Epithelial cell of prostate (primary cell): ENCODE data around the gene INPP4B.
A peak's percentile ranks its signal among the peaks of the same experiment; 100 is the strongest.
"Not testable (repeated sequence)": the region's sequence is repeated elsewhere in the genome, so short reads cannot be mapped to it uniquely, and the experiment has no call there.

ENCODE experiments used
- DNase-seq: peaks from one replicate; pipeline ENCODE4 v3.0.0-alpha.2; 2011; ENCODE audit warnings: low read depth, low spot score
- H3K27ac ChIP-seq: fragments of 450-650 bp; 2 replicates; pipeline ENCODE4 v1.5.1; 2017; ENCODE audit warnings: mild to moderate bottlenecking

INPP4B gene

DNA sequence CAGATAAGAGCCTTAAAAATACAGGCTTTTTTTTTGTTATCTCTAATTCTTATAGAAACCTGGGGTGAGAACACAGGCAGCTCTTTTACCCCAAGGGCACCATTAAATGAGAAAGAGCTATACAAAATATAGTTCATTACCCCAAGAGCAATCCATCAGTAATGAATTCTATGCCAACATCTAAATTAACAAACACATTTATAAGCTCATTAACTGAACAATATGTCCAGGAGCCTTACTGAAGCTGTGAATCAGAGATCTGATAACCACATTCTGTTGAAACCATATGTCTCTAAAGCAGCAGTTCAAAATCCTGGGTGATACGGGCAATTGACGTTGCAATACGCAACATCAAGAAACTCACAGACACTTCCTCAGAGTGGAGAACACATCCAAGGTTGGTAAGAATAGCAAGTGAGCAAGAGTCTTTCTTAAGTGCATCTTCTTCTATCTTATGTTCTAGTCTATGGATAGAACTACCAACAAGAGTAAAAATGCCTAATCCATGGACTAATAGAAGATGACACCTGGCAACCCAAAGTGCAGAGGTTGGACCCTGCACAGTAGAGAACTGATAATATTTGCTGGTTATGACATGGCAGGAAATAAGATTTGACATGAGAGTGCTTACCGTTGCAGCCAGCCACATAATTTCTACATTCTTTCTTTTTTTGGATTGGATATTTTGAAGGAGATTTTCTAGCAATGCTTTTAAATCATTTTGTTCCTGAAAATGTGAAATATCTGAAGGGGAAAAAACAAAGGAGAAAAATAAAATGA lies 760.4 kb downstream of the INPP4B start:
- no peak for DNase-seq
- no peak overlapping the region for H3K27ac ChIP-seq

DNA sequence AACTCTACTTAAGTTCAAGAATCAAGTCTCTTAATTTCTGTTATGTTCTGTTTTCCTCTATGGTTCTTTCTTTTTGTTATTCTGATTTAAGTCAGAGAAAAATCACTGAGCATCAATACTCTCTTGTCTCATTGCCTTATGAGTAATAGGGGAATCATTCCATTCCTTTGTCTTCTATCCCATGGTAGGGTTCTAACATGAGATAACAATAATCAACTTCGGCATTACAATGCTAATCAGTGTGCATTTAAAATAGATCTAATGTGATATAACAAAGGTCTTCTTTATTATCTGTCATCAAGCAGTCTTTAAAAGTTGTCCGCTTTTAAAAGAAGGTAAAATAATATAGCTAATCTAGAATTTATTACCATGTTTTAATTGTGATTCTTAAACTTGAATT lies 762.8 kb downstream of the INPP4B start:
- DNase-seq = no peak
- H3K27ac ChIP-seq = no peak overlapping the region

DNA sequence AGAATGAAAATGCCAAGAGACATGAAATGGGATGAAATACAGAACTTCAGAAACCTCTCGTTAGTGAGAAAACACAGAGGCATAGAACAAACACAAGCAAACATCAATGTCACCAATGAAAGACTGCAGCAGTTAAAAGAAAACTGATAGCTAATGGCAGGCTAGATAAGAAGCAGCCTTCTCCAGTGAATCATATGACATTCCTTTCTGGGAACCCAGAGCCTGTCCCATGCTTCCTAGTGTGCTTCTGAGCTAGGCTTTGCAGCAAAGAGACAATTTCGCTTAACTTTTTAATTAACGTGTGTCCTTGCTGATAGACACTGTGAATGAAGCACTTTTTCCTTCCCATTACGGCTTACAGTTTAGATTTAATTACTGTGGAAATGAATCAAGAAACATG lies 765.1 kb downstream of the INPP4B start:
- DNase-seq = no peak
- H3K27ac ChIP-seq = no peak overlapping the region

DNA sequence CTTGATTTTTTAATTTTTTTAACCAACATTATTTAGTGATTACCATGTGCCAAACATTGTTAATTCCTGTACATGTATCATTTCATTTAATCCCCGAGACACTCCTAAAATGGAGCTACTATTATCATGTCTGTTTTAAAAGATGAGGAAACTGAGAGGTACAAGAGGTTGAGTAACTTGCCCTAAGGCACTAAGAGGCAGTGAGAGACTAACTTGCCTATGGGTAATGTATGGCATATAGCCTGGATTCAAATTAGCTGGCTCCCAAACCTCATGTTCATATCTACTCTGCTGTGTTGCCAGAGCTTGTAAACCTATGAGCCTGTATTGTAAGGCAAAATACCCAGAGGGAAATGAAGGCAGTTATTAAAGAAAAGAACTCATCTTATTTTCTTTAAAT lies 766.1 kb downstream of the INPP4B start:
- no peak overlapping the region for H3K27ac ChIP-seq
- DNase-seq = no peak

DNA sequence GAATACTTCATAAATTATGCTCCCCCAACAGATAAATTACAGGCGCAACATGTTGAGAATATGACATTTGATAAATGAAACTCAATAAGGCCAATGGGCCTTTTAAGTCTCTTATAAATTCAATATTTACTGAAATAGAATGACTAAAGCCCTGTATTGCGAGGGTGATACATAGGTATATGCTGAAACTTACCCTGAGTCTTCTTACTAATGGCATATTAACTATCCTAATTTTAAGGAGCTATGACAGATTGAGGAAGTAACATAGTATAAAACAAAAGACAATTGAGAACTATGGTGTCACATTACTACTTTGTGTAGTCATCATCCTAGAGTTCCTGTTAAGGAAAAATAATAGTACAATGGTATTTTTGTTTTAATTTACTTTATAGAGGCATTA lies 769.1 kb downstream of the INPP4B start:
- peak overlapping the region; percentile 35 for H3K27ac ChIP-seq
- no peak for DNase-seq

DNA sequence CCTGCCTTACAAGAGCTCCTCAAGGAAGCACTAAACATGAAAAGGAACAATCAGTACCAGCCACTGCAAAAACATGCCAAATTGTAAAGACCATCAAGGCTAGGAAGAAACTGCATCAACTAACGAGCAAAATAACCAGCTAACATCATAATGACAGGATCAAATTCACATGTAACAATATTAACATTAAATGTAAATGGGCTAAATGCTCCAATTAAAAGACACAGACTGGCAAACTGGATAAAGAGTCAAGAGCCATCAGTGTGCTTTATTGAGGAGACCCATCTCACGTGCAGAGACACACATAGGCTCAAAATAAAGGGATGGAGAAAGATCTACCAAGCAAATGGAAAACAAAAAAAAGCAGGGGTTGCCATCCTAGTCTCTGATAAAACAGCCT lies 777.8 kb downstream of the INPP4B start:
- DNase-seq, H3K27ac ChIP-seq: not testable (repeated sequence)

DNA sequence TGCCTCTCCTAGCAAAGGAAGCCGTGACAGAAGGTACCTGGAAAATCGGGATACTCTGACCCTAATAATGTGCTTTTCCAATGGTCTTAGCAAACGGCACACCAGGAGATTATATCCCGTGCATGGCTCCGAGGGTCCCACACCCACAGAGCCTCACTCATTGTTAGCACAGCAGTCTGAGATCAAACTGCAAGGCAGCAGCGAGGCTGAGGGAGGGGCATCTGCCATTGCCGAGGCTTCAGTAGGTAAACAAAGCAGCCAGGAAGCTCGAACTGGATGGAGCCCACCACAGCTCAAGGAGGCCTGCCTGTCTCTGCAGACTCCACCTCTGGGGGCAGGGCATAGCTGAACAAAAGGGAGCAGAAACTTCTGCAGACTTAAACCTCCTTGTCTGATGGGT lies 779.5 kb downstream of the INPP4B start:
- not testable (repeated sequence) for DNase-seq

DNA sequence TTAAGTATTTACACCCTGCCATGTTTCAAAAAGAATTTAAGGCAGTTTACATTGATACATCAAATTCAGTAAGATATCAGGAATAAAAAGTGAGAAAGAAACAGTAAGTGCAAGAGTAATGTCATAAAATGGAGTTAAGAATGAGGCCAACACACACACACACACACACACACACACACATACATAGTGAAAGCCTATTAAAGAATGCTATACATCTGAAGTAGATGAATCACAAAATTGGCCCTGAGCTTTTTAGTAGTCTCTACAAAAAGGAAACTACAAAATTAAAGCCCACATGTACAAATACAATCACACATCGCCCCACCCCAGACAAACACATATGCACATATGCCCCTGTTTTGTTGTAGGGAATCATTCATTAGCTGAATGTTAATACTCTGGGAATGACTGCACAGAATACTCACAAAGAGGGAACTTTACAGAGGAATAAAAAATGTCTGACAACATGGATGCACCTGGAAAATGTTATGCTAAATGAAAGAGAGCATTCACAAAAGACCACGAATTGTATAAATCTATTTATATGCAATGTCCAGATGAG lies 780.9 kb downstream of the INPP4B start:
- H3K27ac ChIP-seq = no peak overlapping the region
- no peak for DNase-seq

More for the DNA sequence above, 779.5 kb downstream of the INPP4B start:
- not testable (repeated sequence) for H3K27ac ChIP-seq

DNA sequence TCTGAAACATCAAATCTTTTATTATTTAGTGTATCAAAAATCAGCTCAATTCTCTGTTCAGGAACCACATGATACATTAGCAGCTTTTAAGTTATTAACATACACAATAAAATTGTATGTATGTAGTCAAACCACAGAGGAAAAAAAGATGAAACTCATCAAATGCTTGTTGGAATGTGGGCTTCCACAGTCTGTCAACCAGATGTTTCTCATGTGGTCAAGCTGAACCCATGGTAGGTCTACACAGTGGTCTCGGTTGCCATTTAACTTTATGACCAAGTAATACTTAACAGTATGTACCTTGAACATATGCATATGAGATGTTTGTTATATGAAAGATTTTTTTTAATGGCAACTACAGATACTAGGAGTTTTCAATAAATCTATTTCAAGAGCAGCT lies 781.9 kb downstream of the INPP4B start:
- no peak for DNase-seq
- H3K27ac ChIP-seq = no peak overlapping the region

DNA sequence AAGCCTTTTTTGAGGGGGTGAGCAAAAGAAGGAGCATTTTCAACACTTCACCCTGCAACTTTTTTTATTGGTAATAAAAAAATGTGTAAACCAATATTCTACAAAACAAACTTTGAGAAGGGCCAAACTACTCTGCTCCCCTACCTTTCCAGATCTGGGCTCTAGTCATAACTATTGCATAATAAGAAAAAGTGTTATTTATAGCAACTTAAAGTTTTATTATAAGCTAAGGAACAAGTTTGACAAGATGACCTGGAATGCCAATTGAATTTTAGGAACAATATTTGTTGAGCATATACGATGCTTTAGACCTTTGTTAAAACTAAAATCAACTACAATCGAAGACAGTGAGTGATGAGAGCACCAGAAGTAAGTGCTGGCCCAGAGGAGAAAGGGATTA lies 800.1 kb downstream of the INPP4B start:
- DNase-seq = no peak
- H3K27ac ChIP-seq = no peak overlapping the region

DNA sequence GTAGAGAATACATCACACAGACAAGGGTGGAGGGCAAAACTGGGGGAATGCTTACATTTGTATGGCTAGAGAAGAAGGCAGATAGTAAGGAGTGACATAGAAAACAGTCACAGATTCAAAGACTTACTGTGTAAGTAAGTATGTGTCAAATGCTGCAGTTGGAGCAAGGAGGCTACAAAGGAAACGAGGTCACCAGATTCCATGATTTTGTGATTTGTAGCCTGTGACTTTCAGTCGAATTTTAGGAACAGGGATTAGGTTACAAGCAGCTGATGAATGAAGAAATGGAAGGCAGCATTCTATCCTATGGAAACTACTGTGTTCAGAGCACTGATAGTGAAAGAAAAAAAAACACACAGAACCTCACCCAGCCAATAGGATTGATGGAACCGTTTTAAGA lies 801.8 kb downstream of the INPP4B start:
- no peak overlapping the region for H3K27ac ChIP-seq
- no peak for DNase-seq

DNA sequence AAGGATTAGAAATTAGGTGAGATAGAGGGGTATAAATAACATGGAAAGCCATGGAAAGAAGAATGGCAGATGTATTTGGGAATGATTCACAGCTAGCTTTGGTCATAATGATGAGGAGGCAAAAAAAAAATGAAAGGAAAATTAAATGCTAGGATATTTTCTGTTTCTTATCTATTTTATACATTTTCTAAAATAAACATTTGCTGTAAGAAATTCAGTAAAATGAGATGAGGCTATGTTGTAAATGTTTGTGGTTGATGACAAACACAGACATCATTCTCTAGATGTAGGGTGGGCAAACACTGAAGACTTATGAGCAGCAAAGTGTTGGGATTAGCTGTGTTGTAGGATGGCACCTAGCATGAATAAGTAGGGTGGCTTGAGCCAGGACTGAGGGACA lies 802.6 kb downstream of the INPP4B start:
- DNase-seq = no peak
- H3K27ac ChIP-seq = no peak overlapping the region

DNA sequence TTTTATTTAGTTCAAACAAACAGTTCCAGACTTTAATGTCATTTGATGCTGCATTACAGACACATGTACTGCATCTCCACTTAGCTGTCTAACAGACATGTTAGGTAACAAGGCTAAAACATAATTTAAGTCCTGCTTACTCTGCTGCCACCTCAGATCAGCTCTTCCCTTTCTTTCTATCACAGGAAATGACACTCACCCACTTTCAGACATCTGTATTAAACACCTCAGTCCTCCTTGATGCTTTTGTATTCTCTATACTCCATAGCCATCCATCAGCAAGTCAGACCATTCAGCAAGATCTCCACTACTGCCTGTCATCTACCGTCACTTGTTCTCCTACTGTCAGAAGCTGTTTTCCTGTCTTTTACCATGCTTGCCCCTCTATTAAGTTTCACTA lies 804.3 kb downstream of the INPP4B start:
- DNase-seq = no peak
- no peak overlapping the region for H3K27ac ChIP-seq

DNA sequence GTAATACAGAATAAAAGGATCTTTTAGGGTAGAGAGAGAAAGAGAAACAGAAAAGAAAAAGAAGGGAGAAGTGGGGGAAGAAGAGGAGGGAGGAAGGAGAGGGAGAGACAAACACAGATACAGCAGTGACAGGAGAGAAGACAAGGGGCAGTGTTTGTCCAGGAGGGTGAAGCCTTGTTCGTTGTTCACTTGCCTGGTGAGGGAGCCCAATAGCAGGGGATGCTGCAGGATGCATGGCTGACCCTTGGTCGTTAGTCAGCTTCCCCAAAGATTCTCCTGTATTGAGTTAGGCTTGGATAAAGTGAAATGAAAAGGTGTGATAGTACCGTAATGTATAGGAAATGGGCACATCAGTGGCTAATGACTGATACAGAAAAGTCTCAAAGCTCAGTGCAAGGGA lies 806.1 kb downstream of the INPP4B start:
- no peak overlapping the region for H3K27ac ChIP-seq
- no peak for DNase-seq

DNA sequence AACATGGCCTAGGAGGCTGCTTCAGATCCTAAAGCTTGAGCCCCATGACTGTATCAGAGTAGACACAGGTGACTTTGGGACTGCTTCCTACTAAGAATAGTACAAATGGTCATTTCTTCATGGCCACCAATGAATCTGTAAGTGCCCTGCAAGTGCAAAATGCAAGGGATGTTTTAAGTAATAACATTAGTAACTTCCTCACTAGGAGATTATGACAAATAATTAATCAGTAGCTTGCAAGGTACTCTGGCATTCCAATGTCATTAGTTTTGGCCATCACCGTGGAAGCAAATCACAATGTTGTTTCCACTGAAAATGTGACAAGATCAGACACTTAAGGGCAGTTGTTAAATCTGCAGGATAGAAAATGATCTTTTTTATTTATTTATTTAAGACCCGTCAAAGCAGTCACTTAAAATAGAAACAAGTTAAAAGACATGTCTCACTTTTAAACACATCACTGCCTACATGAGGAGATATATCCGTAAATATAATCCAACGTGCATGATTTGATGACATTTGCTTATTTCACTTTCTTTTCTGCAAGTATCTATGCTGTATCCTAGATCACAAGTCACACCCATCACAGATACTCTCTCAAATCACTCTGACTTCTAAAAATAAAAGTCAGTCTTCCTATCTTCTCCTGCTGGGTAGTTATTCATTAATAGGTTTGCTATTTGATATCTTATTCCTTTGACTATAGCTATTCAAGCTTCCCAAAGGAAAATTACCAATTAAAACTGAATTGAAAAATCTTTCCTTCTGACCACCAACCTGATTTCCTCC lies 809.1 kb downstream of the INPP4B start:
- DNase-seq = peak; percentile 10

DNA sequence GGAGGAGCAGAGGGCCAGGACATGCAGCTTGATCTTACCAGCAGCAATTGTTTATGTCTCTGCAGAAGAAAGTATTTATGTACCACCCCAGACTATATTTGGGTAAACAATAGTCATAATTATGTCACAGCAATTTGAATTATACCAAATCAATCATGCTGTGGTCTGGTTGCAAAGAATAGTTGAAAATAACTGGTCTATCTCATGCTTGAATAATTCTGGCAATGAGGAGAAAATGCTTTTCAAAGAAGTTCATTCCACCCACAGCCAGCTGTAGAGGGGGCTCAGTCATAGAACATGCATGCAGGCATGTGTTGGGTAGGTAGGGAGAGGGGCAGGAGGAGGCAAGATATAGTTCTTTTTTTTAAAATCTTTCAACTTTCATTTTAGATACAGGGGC lies 810.5 kb downstream of the INPP4B start:
- no peak overlapping the region for H3K27ac ChIP-seq
- no peak for DNase-seq

More for the DNA sequence above, 809.1 kb downstream of the INPP4B start:
- H3K27ac ChIP-seq = peak overlapping the region; percentile 44

DNA sequence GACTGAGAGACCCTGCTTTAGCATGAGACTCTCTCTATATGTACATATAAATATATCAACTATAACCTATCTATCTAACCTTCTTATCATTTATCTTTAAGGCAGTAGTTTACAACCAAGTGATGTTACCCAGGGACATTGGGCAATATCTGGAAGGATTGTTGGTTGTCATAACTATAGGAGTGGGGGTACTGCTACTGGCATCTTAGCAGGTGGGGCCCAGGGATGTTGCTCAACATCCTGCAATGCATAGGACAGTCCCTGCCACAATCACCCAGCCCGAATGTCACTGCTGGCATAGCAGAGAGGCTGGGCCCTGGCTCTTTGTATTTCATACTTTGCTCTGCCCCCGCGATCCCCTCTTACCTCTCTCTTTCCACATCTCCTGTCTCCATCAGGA lies 812.0 kb downstream of the INPP4B start:
- DNase-seq = no peak
- H3K27ac ChIP-seq = no peak overlapping the region

DNA sequence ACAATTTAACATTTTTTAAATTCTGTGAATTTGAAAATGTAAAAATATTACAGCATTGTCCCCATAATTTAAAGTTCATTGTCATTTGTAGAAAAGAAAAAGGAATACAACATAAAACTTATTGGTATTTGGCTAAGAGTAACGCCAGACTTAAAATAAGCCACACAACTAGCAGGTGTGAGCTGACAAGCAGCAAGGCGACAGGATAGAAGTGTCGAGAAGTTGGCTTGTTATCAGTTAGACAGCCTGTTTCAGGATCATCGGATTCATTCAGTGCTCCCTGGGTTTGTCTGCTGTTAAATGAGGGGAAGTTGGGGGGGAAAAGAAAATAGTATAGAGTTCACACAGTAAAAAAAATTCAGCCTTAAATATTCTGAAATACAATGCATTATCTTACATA lies 816.1 kb downstream of the INPP4B start:
- DNase-seq = no peak
- no peak overlapping the region for H3K27ac ChIP-seq

DNA sequence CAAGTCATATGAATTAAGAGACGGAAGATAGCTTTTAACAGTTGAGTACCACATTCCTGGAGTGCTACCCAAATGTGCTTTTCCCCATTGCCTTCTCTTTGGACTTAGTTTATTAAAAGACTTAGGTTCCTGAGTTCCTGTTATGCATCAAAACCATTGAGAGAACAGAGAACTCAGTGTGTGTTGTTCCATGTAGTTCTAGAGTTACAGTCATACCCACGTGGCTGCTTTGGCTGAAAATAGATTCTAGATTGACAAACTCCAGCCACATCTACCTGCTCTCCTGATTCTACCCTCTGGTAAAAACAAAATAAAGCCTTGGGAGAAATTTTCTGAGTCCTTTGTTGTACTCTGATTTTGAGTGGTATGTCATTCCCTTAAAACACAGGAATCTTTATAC lies 824.3 kb downstream of the INPP4B start:
- no peak for DNase-seq
- no peak overlapping the region for H3K27ac ChIP-seq

DNA sequence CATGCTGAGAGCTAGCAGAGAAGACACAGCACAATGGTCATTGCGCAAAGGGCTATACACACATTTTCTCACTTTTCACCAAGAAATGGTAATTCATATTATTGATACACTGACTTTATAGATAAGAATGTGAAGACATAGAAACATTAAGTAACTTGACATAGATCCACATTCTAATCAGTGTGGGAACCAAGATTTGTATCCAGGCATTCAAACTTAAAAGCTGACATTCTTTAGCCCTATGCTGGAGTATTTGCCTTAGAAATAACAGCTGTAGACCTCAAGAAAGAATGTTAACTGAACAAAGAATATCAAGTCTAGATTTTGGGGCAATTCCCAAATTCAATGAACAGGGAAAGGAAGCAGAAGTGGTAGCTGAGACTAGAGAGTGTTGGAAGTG lies 824.9 kb downstream of the INPP4B start:
- H3K27ac ChIP-seq = no peak overlapping the region
- DNase-seq = no peak

DNA sequence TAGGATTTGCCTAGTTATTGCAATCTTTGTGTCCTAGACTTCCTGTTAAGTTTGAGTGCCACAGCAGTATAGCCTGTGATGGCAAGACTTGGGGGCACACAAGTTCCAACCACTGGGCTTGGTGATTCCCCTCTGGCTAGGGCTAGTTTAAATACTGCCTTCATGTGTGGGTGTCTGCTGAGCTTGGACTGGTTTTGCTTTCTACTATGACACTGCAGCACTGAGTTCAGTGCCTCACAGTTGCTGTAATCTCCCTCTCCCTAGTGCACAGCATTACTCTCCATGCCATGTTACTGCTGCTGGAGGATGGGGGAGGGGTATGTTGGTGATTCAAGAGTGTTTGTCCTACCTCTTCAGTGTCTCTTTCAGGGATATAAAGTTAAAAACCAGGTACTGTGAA lies 830.1 kb downstream of the INPP4B start:
- H3K27ac ChIP-seq = no peak overlapping the region
- no peak for DNase-seq
